Ishikawa (cell line): ENCODE data around the gene KIF27.

Experiments
- EGR1 ChIP-seq: IDR thresholded peaks from 2 replicates; pipeline ENCODE4 v1.6.1; 2012
- EP300 ChIP-seq: IDR thresholded peaks from 2 replicates; pipeline ENCODE4 v1.6.1; 2012; ENCODE audit warnings: borderline replicate concordance
- RAD21 ChIP-seq: IDR thresholded peaks from 2 replicates; pipeline ENCODE4 v1.6.1; 2012; ENCODE audit warnings: low read depth
- TAF1 ChIP-seq: IDR thresholded peaks from 2 replicates; pipeline ENCODE4 v1.6.1; 2012; ENCODE audit warnings: low read depth, mild to moderate bottlenecking
- TCF12 ChIP-seq: IDR thresholded peaks from 2 replicates; pipeline ENCODE4 v1.6.1; 2012; ENCODE audit warnings: low read depth
- YY1 ChIP-seq: IDR thresholded peaks from 2 replicates; pipeline ENCODE4 v1.6.1; 2012; ENCODE audit warnings: low read depth
- TF ChIP-seq, protein P1 (sequence below): IDR thresholded peaks from 2 replicates; pipeline ENCODE4 v1.6.1; 2012
- TF ChIP-seq, protein P2 (sequence below): IDR thresholded peaks from 2 replicates; pipeline ENCODE4 v1.6.1; 2012
- TF ChIP-seq, protein P3 (sequence below): IDR thresholded peaks from 2 replicates; pipeline ENCODE4 v1.6.1; 2012; ENCODE audit warnings: low read depth, mild to moderate bottlenecking

DNA sequence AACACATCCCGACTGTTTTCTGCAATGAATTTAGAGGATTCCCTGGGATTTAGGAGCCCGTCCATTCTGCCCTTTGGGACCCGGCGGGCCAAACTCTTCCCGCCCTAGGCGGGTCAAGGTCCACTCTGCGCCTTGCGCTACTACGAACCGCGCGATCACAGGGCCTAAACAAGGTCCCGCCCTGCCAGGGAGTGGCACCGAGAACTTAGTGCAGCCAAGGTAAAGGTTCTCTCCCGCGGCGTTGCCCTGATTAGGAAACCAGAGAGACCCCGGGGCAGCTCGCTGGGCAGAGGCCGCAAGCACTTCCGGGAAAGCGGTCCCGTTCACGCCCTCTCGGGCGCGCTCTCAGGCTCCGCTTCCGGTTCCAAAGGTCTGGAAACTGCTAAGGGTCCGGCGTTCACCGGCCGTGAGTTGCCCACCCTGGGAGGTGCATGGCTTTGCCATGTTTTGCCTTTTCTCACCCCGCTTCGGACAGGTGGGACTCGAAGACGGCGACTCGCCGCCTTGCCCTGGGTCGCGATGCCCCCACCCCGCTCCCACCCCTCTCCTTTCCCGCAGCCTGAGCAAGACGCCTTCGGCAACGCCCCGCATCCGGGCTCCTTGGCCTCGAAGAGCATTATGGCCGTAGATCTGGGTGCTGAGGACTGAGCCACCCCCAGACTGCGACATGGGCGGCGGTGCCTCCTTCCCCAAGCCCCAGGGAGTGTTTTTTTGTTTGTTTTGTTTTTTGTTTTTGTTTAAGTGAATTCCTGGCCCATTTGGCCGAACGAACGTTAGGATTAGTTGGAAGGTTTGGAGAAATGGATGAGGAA lies 35.4 kb upstream of the KIF27 start:
- TF ChIP-seq TCF12 (no peak), RAD21 (no peak), YY1 (peak; percentile 78), EP300 (no peak), TAF1 (peak; percentile 88), EGR1 (no peak)
- TF ChIP-seq, protein P1, sequence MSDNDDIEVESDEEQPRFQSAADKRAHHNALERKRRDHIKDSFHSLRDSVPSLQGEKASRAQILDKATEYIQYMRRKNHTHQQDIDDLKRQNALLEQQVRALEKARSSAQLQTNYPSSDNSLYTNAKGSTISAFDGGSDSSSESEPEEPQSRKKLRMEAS, result peak; percentile 75
- TF ChIP-seq, protein P2, sequence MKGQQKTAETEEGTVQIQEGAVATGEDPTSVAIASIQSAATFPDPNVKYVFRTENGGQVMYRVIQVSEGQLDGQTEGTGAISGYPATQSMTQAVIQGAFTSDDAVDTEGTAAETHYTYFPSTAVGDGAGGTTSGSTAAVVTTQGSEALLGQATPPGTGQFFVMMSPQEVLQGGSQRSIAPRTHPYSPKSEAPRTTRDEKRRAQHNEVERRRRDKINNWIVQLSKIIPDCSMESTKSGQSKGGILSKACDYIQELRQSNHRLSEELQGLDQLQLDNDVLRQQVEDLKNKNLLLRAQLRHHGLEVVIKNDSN, result no peak
- TF ChIP-seq, protein P3, sequence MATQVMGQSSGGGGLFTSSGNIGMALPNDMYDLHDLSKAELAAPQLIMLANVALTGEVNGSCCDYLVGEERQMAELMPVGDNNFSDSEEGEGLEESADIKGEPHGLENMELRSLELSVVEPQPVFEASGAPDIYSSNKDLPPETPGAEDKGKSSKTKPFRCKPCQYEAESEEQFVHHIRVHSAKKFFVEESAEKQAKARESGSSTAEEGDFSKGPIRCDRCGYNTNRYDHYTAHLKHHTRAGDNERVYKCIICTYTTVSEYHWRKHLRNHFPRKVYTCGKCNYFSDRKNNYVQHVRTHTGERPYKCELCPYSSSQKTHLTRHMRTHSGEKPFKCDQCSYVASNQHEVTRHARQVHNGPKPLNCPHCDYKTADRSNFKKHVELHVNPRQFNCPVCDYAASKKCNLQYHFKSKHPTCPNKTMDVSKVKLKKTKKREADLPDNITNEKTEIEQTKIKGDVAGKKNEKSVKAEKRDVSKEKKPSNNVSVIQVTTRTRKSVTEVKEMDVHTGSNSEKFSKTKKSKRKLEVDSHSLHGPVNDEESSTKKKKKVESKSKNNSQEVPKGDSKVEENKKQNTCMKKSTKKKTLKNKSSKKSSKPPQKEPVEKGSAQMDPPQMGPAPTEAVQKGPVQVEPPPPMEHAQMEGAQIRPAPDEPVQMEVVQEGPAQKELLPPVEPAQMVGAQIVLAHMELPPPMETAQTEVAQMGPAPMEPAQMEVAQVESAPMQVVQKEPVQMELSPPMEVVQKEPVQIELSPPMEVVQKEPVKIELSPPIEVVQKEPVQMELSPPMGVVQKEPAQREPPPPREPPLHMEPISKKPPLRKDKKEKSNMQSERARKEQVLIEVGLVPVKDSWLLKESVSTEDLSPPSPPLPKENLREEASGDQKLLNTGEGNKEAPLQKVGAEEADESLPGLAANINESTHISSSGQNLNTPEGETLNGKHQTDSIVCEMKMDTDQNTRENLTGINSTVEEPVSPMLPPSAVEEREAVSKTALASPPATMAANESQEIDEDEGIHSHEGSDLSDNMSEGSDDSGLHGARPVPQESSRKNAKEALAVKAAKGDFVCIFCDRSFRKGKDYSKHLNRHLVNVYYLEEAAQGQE, result no peak
